Sciatic nerve (tissue), 2 donors: ENCODE data around the gene IRAK2. TPM values are rescaled to one million over a fixed set of nuclear protein-coding genes. Genes with fewer than 3 reads are reported as not detected.

ENCODE experiments used
- ATAC-seq: fragments of 200-7000 bp; cut with Tn5 transposase; one replicate; pipeline ENCODE4 v1.9.1; 2020; ENCODE audit warnings: mild to moderate bottlenecking, moderate library complexity
- DNase-seq: peaks from one replicate; pipeline ENCODE4 v3.0.0-alpha.2; 2020; ENCODE audit warnings: low spot score
- intact Hi-C: fragments of 100-400 bp; cut with DNase I; formaldehyde crosslinking; loops from one replicate; pipeline ENCODE4 v1.14.2; 2022
- total RNA-seq: library from RNA; stranded (reverse); fragmentation: NEBNext Ultra II Directional; extraction: Animal tissue kit (Norgen Biotek cat#: 25700); gene quantifications from one replicate; pipeline ENCODE4 v1.2.1, GENCODE V29; 2021
- donor health status: DM: no; HTN: no; CAD: no.
- donor health status: DM: no; HTN: no; CAD: no.

IRAK2 gene
- total RNA-seq, 1 donor from 2014 or later = 6.4 TPM

DNA sequence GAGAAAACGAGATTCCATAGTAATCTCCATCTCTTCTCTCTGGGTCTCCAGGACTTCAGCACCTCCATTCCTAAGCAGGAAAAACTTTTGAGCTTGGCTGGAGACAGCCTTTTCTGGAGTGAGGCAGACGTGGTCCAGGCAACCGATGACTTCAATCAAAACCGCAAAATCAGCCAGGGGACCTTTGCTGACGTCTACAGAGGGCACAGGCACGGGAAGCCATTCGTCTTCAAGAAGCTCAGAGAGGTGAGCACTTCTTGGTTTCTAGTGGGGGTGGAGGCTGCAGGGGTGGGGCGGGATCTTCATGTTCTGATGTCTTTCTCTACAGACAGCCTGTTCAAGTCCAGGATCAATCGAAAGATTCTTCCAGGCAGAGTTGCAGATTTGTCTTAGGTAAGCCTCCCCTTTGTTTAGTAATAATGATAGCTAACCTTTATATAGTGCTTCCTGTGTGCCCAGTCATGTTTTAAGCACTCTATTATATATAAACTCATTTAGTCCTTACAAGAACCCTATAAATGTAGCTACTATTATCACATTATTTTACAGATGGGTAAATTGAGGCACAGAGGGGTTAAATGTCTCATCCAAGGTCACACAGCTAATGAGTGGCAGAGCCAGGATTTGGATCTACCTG, 48.6 kb downstream of the IRAK2 start:
- intact Hi-C loops = no loop called here
- DNase-seq = no peak
- ATAC-seq = no peak

DNA sequence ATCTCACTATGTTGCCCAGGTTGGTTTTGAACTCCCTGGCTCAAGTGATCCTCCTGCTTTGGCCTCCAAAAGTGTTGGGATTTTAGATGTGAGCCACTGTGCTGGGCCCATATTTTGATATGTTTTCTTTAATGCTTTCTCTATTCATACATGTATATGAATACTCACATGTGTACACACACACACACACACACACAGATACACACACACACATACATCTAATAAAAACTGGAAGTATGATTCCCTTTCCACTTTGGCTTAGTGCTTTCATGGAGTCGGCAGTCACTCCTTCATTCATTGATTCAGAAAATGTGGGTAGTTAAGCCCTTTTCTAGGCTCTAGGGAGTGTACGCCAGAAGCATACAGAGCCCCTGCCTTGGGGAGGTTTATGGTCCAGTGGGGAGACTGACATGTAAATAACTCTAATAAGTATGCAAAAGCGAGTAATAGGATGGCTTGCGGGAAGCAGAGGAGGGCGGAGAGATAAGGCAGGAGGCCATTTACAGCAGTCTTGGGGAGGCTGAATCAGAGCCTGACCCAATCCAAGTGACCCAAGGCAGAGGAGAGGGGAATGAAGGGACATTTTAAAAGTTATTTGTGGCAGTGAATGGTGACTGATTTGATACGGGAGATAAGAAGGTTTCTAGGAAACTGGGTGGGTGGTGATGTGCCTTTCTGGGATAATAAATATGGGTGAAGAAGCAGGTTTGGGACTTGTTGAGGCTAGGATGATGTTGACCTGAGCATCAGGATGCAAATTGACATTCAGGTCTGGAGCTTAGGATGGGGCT, 51.1 kb downstream of the IRAK2 start:
- no peak for ATAC-seq
- intact Hi-C loops = no loop called here
- DNase-seq = no peak

DNA sequence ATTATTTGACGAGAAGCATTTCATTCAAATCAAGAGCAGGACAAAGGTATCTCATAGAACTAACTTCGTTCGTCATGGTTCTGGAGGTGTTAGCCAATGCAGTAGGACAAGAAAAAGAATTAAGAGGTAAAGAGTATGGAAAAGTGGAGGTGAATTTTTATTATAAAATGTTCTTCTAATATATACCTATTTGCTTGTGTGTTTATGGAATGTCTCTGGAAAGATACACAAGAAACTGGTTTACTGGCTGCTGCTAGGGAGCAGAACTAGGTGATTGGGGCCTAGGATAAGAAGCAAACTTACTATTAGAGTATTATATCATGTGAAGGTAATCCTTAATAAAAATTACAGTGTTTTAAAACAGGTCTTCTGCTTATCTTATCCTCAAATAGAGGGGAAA, 52.6 kb downstream of the IRAK2 start:
- DNase-seq = no peak
- intact Hi-C loops = no loop called here
- ATAC-seq = no peak

DNA sequence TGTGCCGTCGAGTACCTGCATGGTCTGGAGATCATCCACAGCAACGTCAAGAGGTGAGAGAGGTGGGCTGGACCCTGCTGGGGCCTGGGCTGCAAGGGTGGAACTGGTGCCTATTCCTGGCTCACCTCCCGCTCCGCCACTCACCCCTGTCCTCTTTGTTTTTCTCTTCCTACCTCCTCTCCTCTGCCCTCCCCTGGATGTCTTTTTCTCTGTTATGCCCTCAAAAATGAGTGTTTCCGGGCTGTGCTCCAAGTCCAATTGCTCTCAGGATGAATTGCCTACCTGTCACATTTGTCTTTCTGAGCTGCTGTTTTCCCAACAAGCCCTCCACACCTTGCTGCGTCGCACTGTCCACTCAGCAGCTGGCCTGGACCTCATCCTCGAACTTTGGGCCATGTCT, 55.0 kb downstream of the IRAK2 start:
- intact Hi-C loops = no loop called here
- ATAC-seq (no peak), DNase-seq (no peak)

DNA sequence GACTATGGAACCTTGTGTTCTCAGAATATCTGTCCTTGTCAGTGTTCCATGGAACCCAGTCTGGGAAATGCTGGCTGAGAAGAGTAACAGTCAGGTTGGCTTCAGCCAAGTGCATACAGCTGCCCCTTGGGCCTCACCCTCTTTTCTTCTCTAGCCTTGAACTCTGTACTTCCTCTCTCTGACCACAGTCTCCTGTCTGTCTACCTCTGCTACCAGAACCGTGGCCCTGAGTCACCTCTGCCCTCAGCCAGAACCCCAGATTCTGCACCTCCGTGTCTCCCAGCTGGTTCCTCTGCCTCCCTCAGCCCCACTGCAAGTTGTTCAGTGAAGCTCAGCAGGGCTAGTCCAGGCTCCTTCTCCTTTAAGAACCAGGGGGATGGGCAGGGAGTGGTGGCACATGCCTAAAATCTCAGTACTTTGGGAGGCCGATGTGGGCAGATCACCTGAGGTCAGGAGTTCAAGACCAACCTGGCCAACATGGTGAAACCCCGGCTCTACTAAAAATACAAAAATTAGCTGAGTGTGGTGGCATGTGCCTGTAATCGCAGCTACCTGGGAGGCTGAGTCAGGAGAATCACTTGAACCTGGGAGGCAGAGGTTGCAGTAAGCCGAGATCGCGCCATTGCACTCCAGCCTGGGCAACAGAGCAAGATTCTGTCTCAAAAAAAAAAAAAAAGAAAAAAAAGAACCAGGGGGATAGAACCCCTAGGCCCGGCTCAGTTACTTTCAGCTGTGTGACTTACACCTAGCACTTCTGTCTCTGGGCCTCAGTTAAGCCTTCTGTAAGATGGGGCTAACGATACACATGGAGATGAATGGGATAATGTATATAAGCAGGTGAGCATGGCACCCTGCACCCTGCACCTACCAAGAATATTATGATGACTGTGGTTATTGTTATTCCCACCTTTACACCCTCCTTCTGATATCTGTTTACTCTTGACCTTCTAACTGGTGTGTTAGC, 59.2 kb downstream of the IRAK2 start:
- DNase-seq (no peak), ATAC-seq (no peak)
- intact Hi-C loops = no loop called here

DNA sequence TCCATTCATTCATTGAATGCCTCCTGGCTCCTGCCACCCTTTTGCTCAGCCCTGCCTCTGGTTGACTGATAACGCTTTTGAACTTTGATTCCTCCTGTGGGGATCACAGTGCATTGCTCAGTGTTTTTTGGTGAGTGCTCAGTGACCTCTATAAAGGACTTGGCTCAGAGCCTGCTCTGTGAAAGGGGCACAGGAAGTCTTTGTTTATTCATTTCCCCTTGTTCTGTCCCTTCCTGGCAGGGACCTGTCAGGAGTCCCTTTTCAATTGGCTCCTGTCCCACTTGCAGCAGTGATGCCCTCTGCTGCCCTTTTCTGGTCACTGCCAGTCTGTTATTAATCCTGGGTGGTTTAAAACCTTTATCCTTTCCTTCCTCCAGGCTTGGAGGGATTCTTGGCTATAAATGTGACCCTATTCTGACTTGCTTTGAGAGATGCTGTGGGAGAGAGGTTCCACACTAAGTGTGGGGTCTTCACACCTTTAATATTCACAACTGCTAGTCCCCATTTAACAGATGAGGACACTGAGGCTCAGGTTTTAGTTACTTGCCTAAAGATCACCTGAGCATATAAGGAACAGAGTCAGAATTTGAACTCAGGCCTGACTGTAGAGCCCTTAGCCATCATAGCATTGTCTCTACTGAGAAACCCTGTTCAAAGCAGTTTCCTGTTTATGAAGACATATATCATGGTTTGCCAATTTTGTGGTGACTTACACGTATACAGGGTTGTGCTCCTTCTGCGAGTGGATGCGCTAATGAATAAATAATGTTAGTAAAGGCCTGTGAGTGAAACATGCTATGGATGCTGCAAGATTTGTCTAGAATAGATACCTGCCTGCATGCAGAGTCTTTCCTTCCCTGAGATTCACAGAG, 60.3 kb downstream of the IRAK2 start:
- intact Hi-C loops = no loop called here
- peak; percentile 87 for ATAC-seq
- peak; percentile 80 for DNase-seq

DNA sequence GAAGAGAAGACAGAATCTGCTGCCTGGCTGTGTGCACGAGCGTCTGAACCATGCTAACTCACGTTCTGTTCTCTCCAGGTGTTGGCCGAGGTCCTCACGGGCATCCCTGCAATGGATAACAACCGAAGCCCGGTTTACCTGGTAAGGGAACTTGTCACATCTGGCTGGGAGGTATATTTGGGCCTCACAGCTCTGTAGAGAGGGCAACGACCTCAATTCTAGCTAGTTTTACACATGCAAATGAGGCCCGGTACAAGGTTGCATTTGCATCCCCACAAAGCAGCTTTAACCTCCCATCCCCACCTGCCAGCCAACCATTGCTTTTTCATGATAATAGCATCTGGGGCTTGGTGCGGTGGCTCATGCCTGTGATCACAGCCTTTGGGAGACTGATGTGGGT, 61.6 kb downstream of the IRAK2 start:
- no peak for ATAC-seq
- intact Hi-C loops = no loop called here
- DNase-seq = no peak

DNA sequence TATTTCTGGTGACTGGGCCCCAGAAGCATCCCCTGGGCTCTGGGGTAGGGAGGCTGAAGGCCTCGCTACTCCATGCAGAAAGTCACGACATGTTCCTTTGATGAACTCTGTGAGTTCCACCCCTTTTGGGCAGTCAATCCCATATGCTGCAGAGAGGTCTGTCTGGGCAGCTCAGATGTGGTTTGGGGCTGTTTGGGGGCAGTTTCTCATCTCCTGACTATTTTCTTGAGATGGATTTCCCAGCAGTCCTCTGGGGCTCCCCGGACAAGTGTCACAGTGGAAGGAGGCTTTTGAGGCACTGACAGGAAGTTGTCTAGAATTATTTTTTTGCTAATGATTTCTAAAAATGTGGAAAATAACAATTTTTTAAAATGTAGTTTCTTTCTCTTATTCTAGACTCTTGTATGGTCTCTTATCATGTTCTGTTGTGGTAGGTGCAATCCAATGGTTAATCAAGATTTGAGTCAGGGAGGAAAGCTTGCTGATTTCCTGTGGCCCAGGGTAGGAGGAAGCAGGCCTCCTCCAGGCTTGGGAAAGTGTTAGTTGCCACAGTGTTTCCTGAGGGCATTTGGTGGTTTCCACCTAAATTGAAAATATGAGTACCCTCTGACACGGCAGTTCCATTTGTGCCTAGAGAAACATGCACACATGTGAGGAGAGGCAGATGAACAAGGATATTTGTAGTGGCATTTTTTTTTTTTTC, 63.7 kb downstream of the IRAK2 start:
- ATAC-seq (peak; percentile 39), DNase-seq (no peak)
- intact Hi-C loops = no loop called here

DNA sequence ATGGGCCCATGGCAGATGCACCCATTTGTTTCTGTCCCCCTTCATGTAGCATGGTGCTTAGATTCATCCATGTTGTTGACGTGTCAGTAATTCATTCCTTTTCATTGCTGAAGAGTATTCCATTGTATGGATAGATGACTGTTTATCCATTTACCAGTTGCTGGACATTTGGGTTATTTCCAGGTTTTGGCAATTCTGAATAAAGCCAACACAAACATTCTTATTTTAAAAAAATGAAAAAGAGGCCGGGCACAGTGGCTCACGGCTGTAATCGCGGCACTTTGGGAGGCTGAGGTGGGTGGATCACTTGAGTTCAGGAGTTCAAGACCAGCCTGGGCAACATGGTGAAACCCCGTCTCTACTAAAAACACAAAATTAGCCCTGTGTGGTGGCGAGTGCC, 64.9 kb downstream of the IRAK2 start:
- intact Hi-C loops = no loop called here
- DNase-seq (no peak), ATAC-seq (no peak)

DNA sequence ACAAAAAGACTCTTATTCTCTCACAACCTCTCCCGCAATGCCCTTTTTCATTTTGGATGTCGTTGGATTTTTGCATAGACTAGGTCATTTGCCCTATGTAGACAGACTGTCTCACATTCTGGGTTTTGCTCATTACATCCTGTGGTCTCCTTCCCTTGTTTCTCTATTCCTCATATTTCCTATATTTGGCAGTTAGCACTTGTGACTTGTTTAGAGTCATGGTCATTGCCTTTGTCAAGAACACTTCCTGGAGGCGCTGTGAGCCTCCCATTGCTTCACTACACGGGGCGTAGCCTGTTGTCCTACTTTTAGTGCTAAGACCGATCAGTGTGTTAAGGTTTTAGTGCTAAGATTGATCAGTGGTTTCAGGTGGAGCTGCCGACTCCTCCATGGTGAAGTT, 67.4 kb downstream of the IRAK2 start:
- intact Hi-C loops = no loop called here
- DNase-seq = no peak

DNA sequence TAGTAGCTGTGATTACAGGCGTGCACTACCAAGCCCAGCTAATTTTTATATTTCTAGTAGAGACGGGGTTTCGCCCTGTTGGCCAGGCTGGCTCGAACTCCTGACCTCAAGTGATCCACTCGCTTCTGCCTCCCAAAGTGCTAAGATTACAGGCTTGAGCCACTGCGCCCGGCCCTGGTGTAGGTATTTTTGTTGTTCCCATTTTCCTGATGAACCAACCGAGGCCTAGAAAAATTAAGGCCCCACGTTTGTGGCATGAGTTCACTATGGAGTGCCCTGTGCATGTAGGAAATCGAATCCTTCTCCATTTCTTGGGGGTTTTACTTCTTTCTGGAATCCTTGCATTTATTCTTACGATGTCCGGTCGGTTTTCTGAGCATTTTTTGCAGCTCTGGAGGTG, 69.3 kb downstream of the IRAK2 start:
- ATAC-seq (no peak), DNase-seq (no peak)
- intact Hi-C loops = no loop called here

More for the DNA sequence above, 67.4 kb downstream of the IRAK2 start:
- peak; percentile 71 for ATAC-seq

DNA sequence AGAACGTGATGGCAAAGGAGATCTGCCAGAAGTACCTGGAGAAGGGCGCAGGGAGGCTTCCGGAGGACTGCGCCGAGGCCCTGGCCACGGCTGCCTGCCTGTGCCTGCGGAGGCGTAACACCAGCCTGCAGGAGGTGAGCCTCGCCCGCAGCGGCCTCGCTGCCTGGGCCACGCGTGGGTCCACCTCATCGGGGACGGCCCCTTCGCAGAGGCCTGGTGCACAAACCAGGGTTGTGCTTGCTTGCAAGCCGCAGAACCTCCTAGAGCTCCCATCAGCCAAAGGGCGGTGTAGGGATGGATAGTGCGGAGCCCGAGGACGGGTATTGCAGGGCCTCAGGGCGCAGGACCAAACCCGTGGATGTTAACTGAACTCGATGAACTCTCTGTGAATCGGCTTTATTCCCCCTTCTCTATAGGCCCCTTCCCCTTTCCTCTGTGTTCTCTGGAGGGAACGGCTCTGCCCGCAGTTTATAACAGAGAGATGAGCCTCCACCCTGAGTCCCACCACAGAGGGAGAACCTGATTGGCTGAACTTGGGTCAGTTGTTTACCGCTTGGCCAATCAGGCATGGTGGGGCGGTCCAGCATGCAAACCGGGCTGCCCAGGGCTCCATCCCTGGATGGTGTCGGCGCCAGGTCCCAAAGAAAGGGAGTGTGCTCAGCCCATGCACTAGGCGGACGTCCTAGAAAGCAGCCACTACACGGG, 70.0 kb downstream of the IRAK2 start:
- DNase-seq = no peak
- no peak for ATAC-seq
- intact Hi-C loops = no loop called here

DNA sequence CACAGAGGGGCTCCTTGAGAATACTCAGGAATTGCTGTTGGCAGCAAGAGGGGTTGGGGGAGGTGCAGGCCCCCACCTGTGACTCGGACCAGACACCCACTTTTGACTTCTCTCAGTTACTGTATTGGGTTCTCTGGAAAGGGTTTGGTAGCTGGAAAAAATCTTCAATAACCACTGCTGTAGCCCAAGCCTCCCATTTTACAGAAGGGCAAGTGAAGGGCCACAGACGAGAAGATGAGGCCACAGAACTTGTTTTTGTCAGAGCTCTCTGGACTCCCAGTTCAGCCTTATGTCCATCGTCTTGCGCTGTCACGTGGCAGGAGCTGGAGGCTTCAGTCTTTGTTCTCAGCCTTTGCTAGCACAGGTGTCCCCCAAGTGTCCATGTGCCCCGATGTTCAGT, 70.8 kb downstream of the IRAK2 start:
- intact Hi-C loops = no loop called here
- no peak for ATAC-seq
- no peak for DNase-seq

DNA sequence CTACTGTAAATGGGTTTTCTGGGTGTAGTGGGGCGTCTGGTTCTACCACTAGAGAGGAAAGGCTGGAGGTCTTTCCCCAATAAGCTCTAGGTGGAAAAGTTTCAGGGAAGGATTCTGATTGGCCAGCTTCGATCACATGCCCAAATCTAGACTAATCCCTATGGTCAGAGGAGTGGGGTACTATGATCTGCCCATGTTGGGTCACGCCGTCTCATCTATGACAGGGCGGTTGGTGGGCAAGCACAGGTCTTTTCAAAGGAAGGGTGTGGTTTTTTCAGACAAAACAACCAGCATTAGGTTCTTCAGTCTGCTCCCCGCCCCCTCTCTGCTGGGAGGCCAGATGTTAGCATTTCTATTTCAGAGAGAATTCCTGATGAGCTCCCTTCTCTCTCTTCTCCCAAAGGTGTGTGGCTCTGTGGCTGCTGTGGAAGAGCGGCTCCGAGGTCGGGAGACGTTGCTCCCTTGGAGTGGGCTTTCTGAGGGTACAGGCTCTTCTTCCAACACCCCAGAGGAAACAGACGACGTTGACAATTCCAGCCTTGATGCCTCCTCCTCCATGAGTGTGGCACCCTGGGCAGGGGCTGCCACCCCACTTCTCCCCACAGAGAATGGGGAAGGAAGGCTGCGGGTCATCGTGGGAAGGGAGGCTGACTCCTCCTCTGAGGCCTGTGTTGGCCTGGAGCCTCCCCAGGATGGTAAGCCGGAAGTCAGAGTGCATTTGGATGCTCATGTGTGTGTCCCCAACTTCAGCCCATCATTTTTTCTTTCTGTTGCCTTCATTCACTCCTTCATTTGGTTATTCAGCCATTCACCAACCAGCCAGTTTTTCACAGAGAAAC, 73.8 kb downstream of the IRAK2 start:
- DNase-seq (no peak), ATAC-seq (no peak)
- intact Hi-C loops = no loop called here

DNA sequence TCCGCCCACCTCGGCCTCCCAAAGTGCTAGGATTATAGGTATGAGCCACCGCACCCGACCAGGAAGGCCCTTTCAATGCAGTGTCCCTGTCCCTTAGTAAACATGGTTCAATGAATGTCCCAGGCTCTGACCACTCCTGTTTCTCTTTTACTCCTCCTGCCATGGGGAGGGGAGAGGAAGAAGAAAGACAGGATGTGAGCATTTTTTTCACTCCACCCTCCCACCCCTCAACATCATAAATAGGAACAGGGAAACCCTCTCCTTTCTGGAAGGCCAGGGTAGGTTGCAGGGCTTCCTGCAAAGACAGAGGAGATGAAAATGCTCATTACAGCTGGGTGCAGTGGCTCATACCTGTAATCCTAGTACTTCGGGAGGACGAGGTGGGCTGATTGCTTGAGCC, 76.1 kb downstream of the IRAK2 start:
- ATAC-seq = no peak
- intact Hi-C loops = no loop called here
- DNase-seq = no peak

DNA sequence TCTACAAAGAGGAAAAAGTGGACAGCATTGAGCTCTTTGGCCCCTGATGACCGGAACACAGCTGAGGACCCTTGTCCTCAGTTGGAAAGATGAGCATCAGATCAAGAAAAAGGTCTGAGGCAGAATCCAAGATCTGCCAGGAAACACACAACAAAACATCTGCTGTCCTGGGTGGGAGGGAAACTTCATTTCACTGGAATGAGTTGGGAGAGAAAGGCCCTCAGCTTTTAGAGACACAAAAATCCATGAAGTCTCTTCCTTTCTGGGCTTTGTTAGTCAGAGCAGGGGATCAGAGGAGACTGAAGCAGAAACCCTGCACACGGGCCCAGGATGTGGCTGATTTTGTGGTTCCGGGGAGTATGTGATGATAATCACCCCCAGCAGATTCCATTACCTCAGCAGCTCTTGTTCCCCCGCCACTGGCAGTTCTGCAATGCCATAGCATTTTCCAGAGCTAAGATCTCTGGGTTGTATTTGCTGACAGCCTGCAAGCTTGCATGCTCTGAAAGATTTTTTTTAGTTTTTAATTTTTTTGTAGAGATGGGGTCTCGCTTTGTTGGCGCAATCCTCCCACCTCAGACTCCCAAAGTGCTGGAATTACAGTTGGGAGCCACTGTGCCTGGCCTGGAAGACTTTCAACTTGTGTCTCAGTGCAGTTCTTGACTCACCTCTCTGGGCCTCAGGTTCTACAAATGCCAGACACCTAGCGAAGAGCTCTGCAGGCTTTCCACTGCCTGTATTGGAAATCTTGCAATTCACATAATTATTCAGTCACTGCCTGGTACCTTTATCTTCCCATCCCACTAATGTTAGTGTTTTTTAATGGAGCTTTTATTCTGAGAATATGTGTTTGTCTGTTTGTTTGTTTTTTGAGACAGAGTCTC, 77.7 kb downstream of the IRAK2 start:
- DNase-seq = no peak
- peak; percentile 80 for ATAC-seq
- intact Hi-C loops = no loop called here
